Measurements from ENCODE around the gene SRPX.

Gene SRPX

DNA sequence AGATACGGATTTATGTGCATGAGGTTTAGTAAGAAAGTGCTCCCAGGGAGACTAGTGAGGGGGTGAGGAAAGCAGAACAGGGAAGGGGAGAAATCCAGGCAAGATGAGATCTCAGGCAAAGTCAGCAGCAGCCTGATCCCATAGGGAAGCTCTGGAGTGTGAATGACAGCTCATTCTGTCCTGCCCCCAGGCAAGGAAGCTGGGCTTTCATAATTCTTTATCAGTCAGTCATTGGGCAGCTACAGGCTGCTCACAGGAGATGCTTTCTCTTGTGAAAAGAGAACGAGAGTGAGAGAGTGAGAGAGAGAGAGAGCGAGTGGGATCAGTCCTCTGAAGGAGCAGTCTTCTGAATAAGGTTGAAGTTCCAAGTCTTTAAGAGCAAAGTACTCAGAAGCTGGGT, 48.1 kb downstream of the SRPX start:
- Histone ChIP-seq H4K91ac (ENCODE audit: low read depth, low read length) (no peak overlapping the region), H3K79me2 (ENCODE audit: control insufficient read depth, insufficient read depth, low read length, poor library complexity) (no peaks in the 10 kb centered on the region), H2BK12ac (ENCODE audit: low read length) (no peak overlapping the region), H3K79me1 (ENCODE audit: low read length) (no peaks in the 10 kb centered on the region), H3K27ac (ENCODE audit: low read depth, low read length) (no peak overlapping the region), H3K18ac (ENCODE audit: low read length) (no peak overlapping the region), H3K23ac (ENCODE audit: low read length) (no peak overlapping the region), H2BK120ac (ENCODE audit: insufficient read depth, low read length, poor library complexity) (no peak overlapping the region), H3K4me2 (ENCODE audit: low read length) (no peak overlapping the region), H3K9me3 (ENCODE audit: insufficient read depth, low read depth, low read length) (no peaks in the 10 kb centered on the region), H2BK5ac (ENCODE audit: low read depth, low read length, poor library complexity) (no peak overlapping the region), H2AFZ (ENCODE audit: insufficient read depth, low read length, poor library complexity) (no peak overlapping the region), H3K4ac (ENCODE audit: low read depth, low read length) (no peak overlapping the region), H4K12ac (ENCODE audit: low read depth, low read length) (no peak overlapping the region), H3K36me3 (ENCODE audit: control insufficient read depth in 1 of 2, insufficient read depth in 2 of 2, low read length in 2 of 2) (no peaks in the 10 kb centered on the region), H4K8ac (ENCODE audit: low read depth, low read length) (no peak overlapping the region), H3K4me3 (ENCODE audit: low read depth, low read length) (no peak overlapping the region), H2AK5ac (ENCODE audit: low read length) (no peak overlapping the region), H3K27me3 (ENCODE audit: insufficient read depth, low read length) (no peaks in the 10 kb centered on the region), H3K4me1 (ENCODE audit: control insufficient read depth in 1 of 2, insufficient read depth in 2 of 2, low read length in 2 of 2) (no peaks in the 10 kb centered on the region), H3K14ac (ENCODE audit: low read length) (no peak overlapping the region), H3K9ac (ENCODE audit: low read length) (no peak overlapping the region)
- WGBS (ENCODE audit: extremely low coverage, insufficient coverage, insufficient read length), result no CpG with 5 or more reads among the region's 3 CpGs
- peak; percentile 24 to 71 for DNase-seq

DNA sequence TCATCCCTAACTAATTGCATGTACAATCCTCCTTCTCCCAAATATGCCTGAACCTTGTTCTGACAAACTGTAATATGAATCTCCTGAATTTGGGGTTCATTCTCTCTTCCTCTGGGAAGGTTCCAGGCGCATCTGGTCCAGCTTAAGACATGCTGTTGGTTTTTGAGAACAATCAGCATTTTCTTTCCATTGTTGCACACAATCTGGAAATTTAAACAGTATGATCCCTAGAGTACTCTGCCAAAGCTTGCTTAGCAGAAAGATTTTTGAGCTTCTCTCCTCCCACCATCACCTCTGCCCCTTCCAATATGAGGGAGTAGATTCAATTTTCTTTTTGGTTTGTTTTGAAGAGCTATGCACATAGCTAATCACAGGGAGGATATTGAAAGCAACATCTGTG, 50.1 kb downstream of the SRPX start:
- no peak overlapping the region for H4K12ac ChIP-seq (ENCODE audit: low read depth, low read length)
- no peaks in the 10 kb centered on the region for H3K36me3 ChIP-seq (ENCODE audit: control insufficient read depth in 1 of 2, insufficient read depth in 2 of 2, low read length in 2 of 2)
- H3K27me3 ChIP-seq (ENCODE audit: insufficient read depth, low read length), result no peaks in the 10 kb centered on the region
- no peaks in the 10 kb centered on the region for H3K79me2 ChIP-seq (ENCODE audit: control insufficient read depth, insufficient read depth, low read length, poor library complexity)
- H4K8ac ChIP-seq (ENCODE audit: low read depth, low read length), result no peak overlapping the region
- H3K18ac ChIP-seq (ENCODE audit: low read length), result no peak overlapping the region
- no peak overlapping the region for H2BK12ac ChIP-seq (ENCODE audit: low read length)
- no peak overlapping the region for H3K23ac ChIP-seq (ENCODE audit: low read length)
- no CpG with 5 or more reads among the region's 1 CpG for WGBS (ENCODE audit: extremely low coverage, insufficient coverage, insufficient read length)
- H3K27ac ChIP-seq (ENCODE audit: low read depth, low read length), result no peak overlapping the region
- H2BK5ac ChIP-seq (ENCODE audit: low read depth, low read length, poor library complexity), result no peak overlapping the region
- H3K4me1 ChIP-seq (ENCODE audit: control insufficient read depth in 1 of 2, insufficient read depth in 2 of 2, low read length in 2 of 2), result no peaks in the 10 kb centered on the region
- no peak overlapping the region for H4K91ac ChIP-seq (ENCODE audit: low read depth, low read length)
- H3K79me1 ChIP-seq (ENCODE audit: low read length), result no peaks in the 10 kb centered on the region
- no peak overlapping the region for H3K4me2 ChIP-seq (ENCODE audit: low read length)
- no peak overlapping the region for H3K4ac ChIP-seq (ENCODE audit: low read depth, low read length)
- DNase-seq, result no peak
- no peak overlapping the region for H2AK5ac ChIP-seq (ENCODE audit: low read length)
- H2BK120ac ChIP-seq (ENCODE audit: insufficient read depth, low read length, poor library complexity), result no peak overlapping the region
- no peak overlapping the region for H3K9ac ChIP-seq (ENCODE audit: low read length)
- no peak overlapping the region for H3K4me3 ChIP-seq (ENCODE audit: low read depth, low read length)
- no peak overlapping the region for H3K14ac ChIP-seq (ENCODE audit: low read length)
- H2AFZ ChIP-seq (ENCODE audit: insufficient read depth, low read length, poor library complexity), result no peak overlapping the region
- no peaks in the 10 kb centered on the region for H3K9me3 ChIP-seq (ENCODE audit: insufficient read depth, low read depth, low read length)

DNA sequence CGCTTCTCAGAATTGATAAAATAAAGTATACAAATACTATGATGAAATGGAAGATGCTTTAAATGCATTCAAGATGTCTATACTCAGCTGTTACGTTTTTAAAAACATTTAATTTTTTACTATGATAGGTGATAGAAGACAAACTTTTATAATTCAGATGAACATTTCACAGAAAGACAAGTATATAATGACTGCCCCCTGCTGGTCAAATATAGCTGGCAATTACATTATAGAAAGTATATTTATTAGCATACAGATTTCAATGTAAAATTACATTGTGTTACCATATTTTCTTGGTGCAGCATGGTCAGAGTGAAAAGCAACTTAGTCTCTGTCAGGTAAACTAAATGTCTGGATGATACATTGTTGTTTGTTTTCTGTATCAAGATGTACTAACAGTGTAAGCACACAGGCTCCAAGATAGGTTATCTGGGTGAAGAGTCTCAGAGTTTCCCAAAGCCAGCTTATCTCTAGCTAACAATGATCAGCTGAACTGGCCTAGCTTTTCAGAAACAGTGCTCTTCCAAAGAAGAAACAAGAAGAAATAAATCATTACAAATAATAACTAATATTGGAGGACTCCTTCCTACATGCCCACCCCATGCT, 54.1 kb downstream of the SRPX start:
- H3K4me3 ChIP-seq (ENCODE audit: low read depth, low read length), result no peak overlapping the region
- H2BK5ac ChIP-seq (ENCODE audit: low read depth, low read length, poor library complexity), result no peak overlapping the region
- H2AK5ac ChIP-seq (ENCODE audit: low read length), result no peak overlapping the region
- no peaks in the 10 kb centered on the region for H3K4me1 ChIP-seq (ENCODE audit: control insufficient read depth in 1 of 2, insufficient read depth in 2 of 2, low read length in 2 of 2)
- no peaks in the 10 kb centered on the region for H3K9me3 ChIP-seq (ENCODE audit: insufficient read depth, low read depth, low read length)
- no peaks in the 10 kb centered on the region for H3K79me1 ChIP-seq (ENCODE audit: low read length)
- H3K79me2 ChIP-seq (ENCODE audit: control insufficient read depth, insufficient read depth, low read length, poor library complexity), result no peaks in the 10 kb centered on the region
- no peaks in the 10 kb centered on the region for H3K36me3 ChIP-seq (ENCODE audit: control insufficient read depth in 1 of 2, insufficient read depth in 2 of 2, low read length in 2 of 2)
- no peak overlapping the region for H4K12ac ChIP-seq (ENCODE audit: low read depth, low read length)
- WGBS (ENCODE audit: extremely low coverage, insufficient coverage, insufficient read length), result no CpG with 5 or more reads among the region's 2 CpGs
- no peak overlapping the region for H3K23ac ChIP-seq (ENCODE audit: low read length)
- no peak overlapping the region for H3K14ac ChIP-seq (ENCODE audit: low read length)
- no peak overlapping the region for H4K8ac ChIP-seq (ENCODE audit: low read depth, low read length)
- no peaks in the 10 kb centered on the region for H3K27me3 ChIP-seq (ENCODE audit: insufficient read depth, low read length)
- H3K4me2 ChIP-seq (ENCODE audit: low read length), result no peak overlapping the region
- H2BK120ac ChIP-seq (ENCODE audit: insufficient read depth, low read length, poor library complexity), result no peak overlapping the region
- peak in 1 of 2 donors; percentile 69 for DNase-seq
- H2AFZ ChIP-seq (ENCODE audit: insufficient read depth, low read length, poor library complexity), result no peak overlapping the region
- H4K91ac ChIP-seq (ENCODE audit: low read depth, low read length), result no peak overlapping the region
- H3K18ac ChIP-seq (ENCODE audit: low read length), result no peak overlapping the region
- no peak overlapping the region for H2BK12ac ChIP-seq (ENCODE audit: low read length)
- H3K27ac ChIP-seq (ENCODE audit: low read depth, low read length), result no peak overlapping the region
- no peak overlapping the region for H3K9ac ChIP-seq (ENCODE audit: low read length)
- H3K4ac ChIP-seq (ENCODE audit: low read depth, low read length), result no peak overlapping the region

DNA sequence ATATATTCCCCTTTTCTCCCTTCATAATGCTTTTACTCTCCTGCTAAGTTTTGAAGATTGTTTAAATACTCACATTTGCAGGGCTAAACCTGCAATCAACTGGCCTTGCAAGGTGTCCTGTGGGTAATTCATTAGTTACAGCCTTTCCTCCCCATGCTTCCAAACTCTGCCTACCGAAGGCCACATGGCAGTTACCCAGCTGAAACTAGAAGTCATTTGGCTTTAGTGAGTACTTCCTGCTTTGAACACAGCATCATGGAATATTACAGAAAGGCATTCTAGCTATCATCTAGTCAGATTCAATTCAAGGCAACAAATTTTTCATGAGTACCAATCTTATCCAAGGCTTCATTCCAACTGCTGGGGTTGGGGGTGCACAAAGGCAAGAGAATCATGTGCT, 55.6 kb downstream of the SRPX start:
- Histone ChIP-seq H3K4ac (ENCODE audit: low read depth, low read length) (no peak overlapping the region), H3K36me3 (ENCODE audit: control insufficient read depth in 1 of 2, insufficient read depth in 2 of 2, low read length in 2 of 2) (no peaks in the 10 kb centered on the region), H3K4me3 (ENCODE audit: low read depth, low read length) (no peak overlapping the region), H2BK120ac (ENCODE audit: insufficient read depth, low read length, poor library complexity) (no peak overlapping the region), H2AK5ac (ENCODE audit: low read length) (no peak overlapping the region), H2BK5ac (ENCODE audit: low read depth, low read length, poor library complexity) (no peak overlapping the region), H3K4me2 (ENCODE audit: low read length) (no peak overlapping the region), H2BK12ac (ENCODE audit: low read length) (no peak overlapping the region), H3K79me2 (ENCODE audit: control insufficient read depth, insufficient read depth, low read length, poor library complexity) (no peaks in the 10 kb centered on the region), H3K9me3 (ENCODE audit: insufficient read depth, low read depth, low read length) (no peaks in the 10 kb centered on the region), H3K27ac (ENCODE audit: low read depth, low read length) (no peak overlapping the region), H3K14ac (ENCODE audit: low read length) (no peak overlapping the region), H3K23ac (ENCODE audit: low read length) (no peak overlapping the region), H4K8ac (ENCODE audit: low read depth, low read length) (no peak overlapping the region), H3K27me3 (ENCODE audit: insufficient read depth, low read length) (no peaks in the 10 kb centered on the region), H3K9ac (ENCODE audit: low read length) (no peak overlapping the region), H2AFZ (ENCODE audit: insufficient read depth, low read length, poor library complexity) (no peak overlapping the region), H3K4me1 (ENCODE audit: control insufficient read depth in 1 of 2, insufficient read depth in 2 of 2, low read length in 2 of 2) (no peaks in the 10 kb centered on the region), H4K91ac (ENCODE audit: low read depth, low read length) (no peak overlapping the region), H3K18ac (ENCODE audit: low read length) (no peak overlapping the region), H3K79me1 (ENCODE audit: low read length) (no peaks in the 10 kb centered on the region), H4K12ac (ENCODE audit: low read depth, low read length) (no peak overlapping the region)
- no CpG with 5 or more reads among the region's 1 CpG for WGBS (ENCODE audit: extremely low coverage, insufficient coverage, insufficient read length)
- DNase-seq, result no peak
